ENCODE measurements around the gene TMEM170A.

DNA sequence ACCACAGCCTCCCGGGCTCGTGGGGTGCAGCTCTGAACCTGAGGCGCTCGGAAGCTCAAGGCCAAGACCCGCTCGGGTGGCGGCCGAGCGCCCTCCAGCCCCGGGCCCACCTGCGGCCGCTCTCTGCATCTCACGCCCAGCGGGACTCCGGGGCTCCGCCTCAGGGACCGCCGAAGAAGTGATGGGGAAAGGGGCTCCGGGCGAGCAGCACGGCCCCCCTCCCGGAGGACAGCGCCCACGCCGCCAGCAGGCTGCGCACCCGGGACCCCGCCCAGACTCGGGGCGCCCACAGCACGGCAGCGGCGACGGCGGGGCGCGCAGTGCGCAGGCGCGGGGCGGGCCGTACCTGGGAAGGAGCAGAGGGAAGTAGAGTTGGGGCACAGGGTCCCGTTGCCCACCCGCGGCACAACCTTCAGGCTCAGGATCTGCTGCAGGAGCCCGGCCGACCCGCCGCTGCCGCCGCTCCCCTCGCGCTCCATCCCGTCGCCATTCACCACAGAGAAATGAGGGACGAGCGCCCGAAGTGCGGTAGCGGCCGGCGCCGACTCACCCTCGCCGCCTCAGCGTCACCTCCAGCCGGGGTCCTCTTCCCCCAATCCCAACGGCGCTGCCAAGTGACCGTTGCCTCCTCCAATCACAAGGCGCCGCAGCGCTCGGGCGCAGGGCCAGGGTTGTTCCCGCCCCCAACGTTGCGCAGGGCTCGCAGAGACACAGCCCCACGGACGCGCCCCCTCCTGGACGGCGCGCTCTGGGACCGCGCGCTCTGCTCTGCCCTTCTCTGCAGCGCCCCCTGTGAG lies at the start of gene TMEM170A:
- TF ChIP-seq POLR2AphosphoS5 (IDR thresholded peaks at IDR 0.05) (peak; percentile 94), POLR2A (IDR thresholded peaks at IDR 0.05) (peak; percentile 95)
- TF ChIP-seq, protein P1, sequence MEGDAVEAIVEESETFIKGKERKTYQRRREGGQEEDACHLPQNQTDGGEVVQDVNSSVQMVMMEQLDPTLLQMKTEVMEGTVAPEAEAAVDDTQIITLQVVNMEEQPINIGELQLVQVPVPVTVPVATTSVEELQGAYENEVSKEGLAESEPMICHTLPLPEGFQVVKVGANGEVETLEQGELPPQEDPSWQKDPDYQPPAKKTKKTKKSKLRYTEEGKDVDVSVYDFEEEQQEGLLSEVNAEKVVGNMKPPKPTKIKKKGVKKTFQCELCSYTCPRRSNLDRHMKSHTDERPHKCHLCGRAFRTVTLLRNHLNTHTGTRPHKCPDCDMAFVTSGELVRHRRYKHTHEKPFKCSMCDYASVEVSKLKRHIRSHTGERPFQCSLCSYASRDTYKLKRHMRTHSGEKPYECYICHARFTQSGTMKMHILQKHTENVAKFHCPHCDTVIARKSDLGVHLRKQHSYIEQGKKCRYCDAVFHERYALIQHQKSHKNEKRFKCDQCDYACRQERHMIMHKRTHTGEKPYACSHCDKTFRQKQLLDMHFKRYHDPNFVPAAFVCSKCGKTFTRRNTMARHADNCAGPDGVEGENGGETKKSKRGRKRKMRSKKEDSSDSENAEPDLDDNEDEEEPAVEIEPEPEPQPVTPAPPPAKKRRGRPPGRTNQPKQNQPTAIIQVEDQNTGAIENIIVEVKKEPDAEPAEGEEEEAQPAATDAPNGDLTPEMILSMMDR (IDR thresholded peaks at IDR 0.05): peak; percentile 100

Measured in prostate gland (tissue), 2 donors.